H1 (cell line): Measurements from ENCODE around the gene PLPP4. TPM values are rescaled to one million over a fixed set of nuclear protein-coding genes. Genes with fewer than 3 reads are reported as not detected.
A peak's percentile ranks its signal among the peaks of the same experiment; 100 is the strongest.

ENCODE experiments used
- CREB1 ChIP-seq: IDR thresholded peaks from 2 replicates; pipeline ENCODE4 v1.6.1; 2012; ENCODE audit warnings: inconsistent platforms
- CTBP2 ChIP-seq: IDR thresholded peaks from 2 replicates; pipeline ENCODE4 v1.7.0; 2011; ENCODE audit warnings: borderline replicate concordance, mild to moderate bottlenecking, moderate library complexity, mixed read lengths, low read length; ENCODE audit not compliant: insufficient read depth, insufficient read length
- EZH2 ChIP-seq: fragments of 200-600 bp; sonication (generic); IDR thresholded peaks from 2 replicates; pipeline ENCODE4 v1.7.1; 2012; ENCODE audit warnings: low read depth, mild to moderate bottlenecking, moderate library complexity, low read length, inconsistent platforms; ENCODE audit not compliant: severe bottlenecking
- HDAC6 ChIP-seq: IDR thresholded peaks from one replicate; pipeline ENCODE4 v1.7.1; 2012; ENCODE audit warnings: low read depth, mild to moderate bottlenecking, inconsistent platforms, low read length, moderate library complexity
- JUND ChIP-seq: IDR thresholded peaks from 2 replicates; pipeline ENCODE4 v1.6.1; 2011; ENCODE audit warnings: mild to moderate bottlenecking, improper control_type of control experiment, low read length
- MAFK ChIP-seq: IDR thresholded peaks from 2 replicates; pipeline ENCODE4 v1.6.1; 2012; ENCODE audit warnings: low read depth, mild to moderate bottlenecking, improper control_type of control experiment, low read length
- POLR2A ChIP-seq, 2 experiments: IDR thresholded peaks; 1 replicate in 1 of 2; 2 replicates in 1 of 2; pipeline ENCODE4 v1.6.1; 2011; ENCODE audit warnings: low read depth in 2 of 2, low read length in 2 of 2, mild to moderate bottlenecking in 2 of 2; ENCODE audit errors: control extremely low read depth in 1 of 2
- RAD21 ChIP-seq, 2 experiments: IDR thresholded peaks in 1 of 2; conservative IDR thresholded peaks in 1 of 2; 2 replicates each; pipeline ENCODE4 v1.6.1; 2011; ENCODE audit warnings: low read depth in 2 of 2, low read length in 2 of 2, improper control_type of control experiment in 1 of 2, inconsistent platforms in 1 of 2, mild to moderate bottlenecking in 1 of 2, moderate library complexity in 1 of 2
- RBBP5 ChIP-seq: IDR thresholded peaks from 2 replicates; pipeline ENCODE4 v1.7.1; 2012; ENCODE audit warnings: low read depth, mild to moderate bottlenecking, inconsistent platforms, low read length, moderate library complexity, borderline replicate concordance
- SAP30 ChIP-seq: fragments of 300-600 bp; sonication (generic); IDR thresholded peaks from 2 replicates; pipeline ENCODE4 v1.7.1; 2012; ENCODE audit warnings: low read length, moderate library complexity, mild to moderate bottlenecking, inconsistent platforms; ENCODE audit not compliant: insufficient read depth, insufficient replicate concordance
- SIN3A ChIP-seq, 2 experiments: IDR thresholded peaks in 1 of 2; conservative IDR thresholded peaks in 1 of 2; 2 replicates each; pipeline ENCODE4 v1.6.1; 2011 to 2012; ENCODE audit warnings: low read length in 2 of 2, improper control_type of control experiment in 1 of 2, low read depth in 1 of 2, mild to moderate bottlenecking in 1 of 2
- SIRT6 ChIP-seq: IDR thresholded peaks from one replicate; pipeline ENCODE4 v1.7.1; 2012; ENCODE audit warnings: low read length, inconsistent platforms
- SIX5 ChIP-seq: IDR thresholded peaks from 2 replicates; pipeline ENCODE4 v1.6.1; 2011; ENCODE audit warnings: mild to moderate bottlenecking, low read depth, low read length
- TCF12 ChIP-seq: IDR thresholded peaks from 2 replicates; pipeline ENCODE4 v1.6.1; 2011; ENCODE audit warnings: low read depth, mild to moderate bottlenecking, low read length
- polyA plus RNA-seq, 7 experiments: library from polyadenylated mRNA; depleted of rRNA in 3 of 7; stranded (reverse) in 5 of 7; unstranded in 2 of 7; fragments of >200 nt in 5 of 7; fragments of 200-250 nt in 2 of 7; gene quantifications; 1 replicate in 5 of 7; 2 replicates in 1 of 7; 4 replicates in 1 of 7; pipeline versions ENCODE4 v1.2.1 to v1.2.3, GENCODE V29; 2011 to 2013; ENCODE audit warnings: missing spikeins in 2 of 7, mixed read lengths in 2 of 7
- total RNA-seq: library from RNA; stranded (reverse); fragmentation: NEBNext Ultra II Directional; extraction: Animal tissue kit (Norgen Biotek cat#: 25700); gene quantifications from 2 replicates; pipeline ENCODE4 v1.2.1, GENCODE V29; 2021
- TF ChIP-seq, protein P1 (sequence below): IDR thresholded peaks from 2 replicates; pipeline ENCODE4 v1.6.1; 2011; ENCODE audit warnings: low read length, improper control_type of control experiment

PLPP4 gene
- total and polyA plus RNA-seq, 2 of the 8 experiments (the other 6 are each of a cell fraction or from before 2014, with no cell fraction given): 0.30 TPM; not detected in 1

DNA sequence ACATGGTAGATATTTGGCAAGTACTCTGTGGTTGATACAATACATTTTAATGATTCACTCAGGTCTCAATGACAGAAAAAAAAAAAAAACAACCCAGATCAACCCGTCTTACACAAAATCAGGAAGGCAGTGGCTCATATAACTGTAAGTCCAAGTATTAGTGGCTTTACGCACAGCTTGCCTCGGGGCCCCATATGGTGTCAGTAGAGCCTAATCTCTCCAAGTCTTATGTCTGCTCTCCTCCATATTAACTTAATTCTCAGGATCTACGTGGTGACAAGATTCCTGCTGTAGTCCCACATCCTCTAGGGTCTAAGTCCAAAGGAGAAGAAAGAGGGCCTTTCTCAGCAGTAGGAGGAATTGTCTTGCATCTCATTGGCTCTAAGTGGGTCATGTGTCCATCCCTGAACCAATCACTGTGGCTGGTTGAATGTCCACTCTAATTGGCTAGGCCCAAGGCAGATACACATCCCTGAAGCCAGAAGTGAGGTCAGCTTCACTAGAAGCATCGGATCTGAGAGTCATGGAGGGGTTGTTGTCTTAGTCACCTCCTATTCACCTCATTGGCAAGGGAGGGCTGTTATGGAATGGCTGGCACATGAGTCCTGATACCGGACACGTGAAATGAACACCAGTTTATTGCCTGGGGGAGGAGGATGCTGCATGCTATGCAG lies 20.5 kb upstream of the PLPP4 start (continued):
- TF ChIP-seq TCF12: no peak
- TF ChIP-seq SAP30: no peak
- TF ChIP-seq RBBP5: no peak
- no peak for TF ChIP-seq CREB1
- TF ChIP-seq EZH2: no peak
- no peak for TF ChIP-seq SIRT6
- TF ChIP-seq, protein P1, sequence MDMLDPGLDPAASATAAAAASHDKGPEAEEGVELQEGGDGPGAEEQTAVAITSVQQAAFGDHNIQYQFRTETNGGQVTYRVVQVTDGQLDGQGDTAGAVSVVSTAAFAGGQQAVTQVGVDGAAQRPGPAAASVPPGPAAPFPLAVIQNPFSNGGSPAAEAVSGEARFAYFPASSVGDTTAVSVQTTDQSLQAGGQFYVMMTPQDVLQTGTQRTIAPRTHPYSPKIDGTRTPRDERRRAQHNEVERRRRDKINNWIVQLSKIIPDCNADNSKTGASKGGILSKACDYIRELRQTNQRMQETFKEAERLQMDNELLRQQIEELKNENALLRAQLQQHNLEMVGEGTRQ: peak; percentile 27; the same call in 1 of the 2 replicates
- TF ChIP-seq POLR2A (IDR thresholded peaks at IDR 0.05; ENCODE audit: control extremely low read depth in 1 of 2, low read depth in 2 of 2, low read length in 2 of 2): no peak
- peak; percentile 24 to 44; a peak in 3 of 4 replicates for TF ChIP-seq RAD21 (IDR thresholded peaks at IDR 0.05 in 1 of 2, conservative IDR thresholded peaks at IDR 0.05 in 1 of 2; ENCODE audit: low read depth in 2 of 2, low read length in 2 of 2)
- TF ChIP-seq SIN3A (conservative IDR thresholded peaks at IDR 0.05 in 1 of 2, IDR thresholded peaks at IDR 0.05 in 1 of 2; ENCODE audit: low read depth in 1 of 2, low read length in 2 of 2): no peak
- no peak for TF ChIP-seq SIX5
- no peak for TF ChIP-seq HDAC6
- no peak for TF ChIP-seq MAFK
- TF ChIP-seq JUND: no peak
- TF ChIP-seq CTBP2: no peak
